GM18520 (cell line): ENCODE data around the gene ANKMY2.
"Not testable (repeated sequence)": the region's sequence is repeated elsewhere in the genome, so short reads cannot be mapped to it uniquely, and the experiment has no call there.

Experiments used
- ATAC-seq: cut with Tn5 transposase; IDR thresholded peaks from one replicate; pipeline ENCODE4 v1.9.1; 2021; ENCODE audit not compliant: unreplicated experiment

The ANKMY2 gene

GRCh38 chr7:16627236-16627635 lies 18.3 kb downstream of the ANKMY2 start:
- ATAC-seq, result no peak

- no peak for ATAC-seq
These were observed 19.2 kb downstream of the ANKMY2 start for GRCh38 chr7:16626388-16626787.

- peak; percentile 92 for ATAC-seq
These were observed 25.6 kb downstream of the ANKMY2 start for GRCh38 chr7:16619979-16620408.

GRCh38 chr7:16616542-16616941 lies 29.0 kb downstream of the ANKMY2 start:
- no peak for ATAC-seq

DNA sequence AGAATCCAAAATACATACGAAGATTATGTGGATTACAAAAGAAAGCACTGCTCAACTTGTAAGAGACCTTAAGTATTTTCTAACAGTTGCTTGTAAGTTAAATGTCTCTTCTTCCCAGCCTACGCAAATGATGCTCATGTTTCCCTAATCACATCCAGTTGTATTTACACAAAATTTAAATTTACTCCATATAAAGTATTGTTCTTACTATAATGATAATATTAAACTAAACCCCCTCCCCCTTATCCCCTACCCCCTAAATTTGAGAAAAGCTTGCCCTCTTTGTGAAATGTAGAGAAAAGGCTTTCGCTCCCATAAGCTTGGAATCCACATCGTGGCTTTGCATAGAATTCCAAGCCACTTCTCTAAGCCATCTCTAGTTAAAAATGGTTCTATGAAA lies 29.4 kb downstream of the ANKMY2 start:
- ATAC-seq, result no peak

DNA sequence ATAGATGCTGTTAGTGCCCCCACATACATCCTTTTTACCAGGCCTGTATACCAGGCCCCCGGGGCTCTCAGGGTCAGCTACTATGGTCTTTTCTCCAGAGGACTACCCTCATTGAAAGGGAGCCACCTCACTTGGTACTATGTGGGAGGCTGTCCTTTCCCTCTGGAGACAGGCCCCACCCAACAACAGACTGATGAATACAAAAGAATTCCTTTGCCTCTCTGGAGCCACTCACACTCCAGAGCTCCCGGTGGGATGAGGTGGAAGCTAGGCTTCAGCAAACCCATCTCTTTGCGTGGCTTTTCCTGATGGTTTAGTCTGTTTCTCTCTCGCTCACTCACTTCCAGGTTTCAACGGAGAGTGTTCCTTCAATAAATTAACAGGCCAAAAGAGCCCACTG lies 30.3 kb downstream of the ANKMY2 start:
- ATAC-seq, result no peak

- no peak for ATAC-seq
These were observed 33.8 kb downstream of the ANKMY2 start for GRCh38 chr7:16611711-16612110.

GRCh38 chr7:16609842-16610450 lies 35.6 kb downstream of the ANKMY2 start:
- ATAC-seq, result peak; percentile 69

GRCh38 chr7:16606704-16607103 lies 38.9 kb downstream of the ANKMY2 start:
- no peak for ATAC-seq

GRCh38 chr7:16604054-16604453 lies 41.5 kb downstream of the ANKMY2 start:
- ATAC-seq, result no peak

DNA sequence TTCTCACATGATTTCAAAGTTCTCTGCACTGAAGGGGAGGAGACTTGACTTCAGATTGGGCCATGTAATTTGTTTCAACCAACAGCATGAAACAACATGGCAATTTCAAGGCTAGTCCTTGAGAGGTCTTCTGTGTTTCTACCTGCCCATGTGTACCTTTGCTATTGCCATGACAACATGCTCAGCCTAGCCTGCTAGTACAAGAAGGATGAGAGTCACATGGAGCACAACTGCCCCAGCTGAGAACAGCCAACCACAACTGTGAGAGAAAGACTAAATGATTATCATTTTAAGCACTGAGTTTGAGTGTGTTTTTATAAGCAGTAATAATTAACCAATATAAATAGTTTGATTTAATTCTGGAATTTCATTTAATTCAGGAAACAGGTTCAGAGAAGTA lies 41.9 kb downstream of the ANKMY2 start:
- no peak for ATAC-seq

DNA sequence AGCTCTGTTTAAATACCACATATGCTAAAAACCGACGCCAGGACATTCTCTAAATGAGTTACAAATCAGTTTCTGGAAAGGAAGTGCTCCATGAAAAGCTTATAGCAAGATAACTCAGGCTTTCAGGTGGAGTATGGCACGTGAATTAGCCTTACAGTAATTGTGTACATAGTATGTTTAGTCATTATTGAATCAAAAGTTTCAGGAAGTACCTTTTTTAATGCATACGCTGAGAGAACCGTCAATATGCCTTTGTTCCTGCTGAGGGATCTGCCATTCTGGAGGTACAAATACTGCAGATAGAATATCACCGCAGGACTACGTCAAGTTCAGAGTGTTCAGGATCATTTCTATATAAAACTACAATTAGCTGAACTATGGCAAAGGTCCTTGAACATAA lies 45.7 kb downstream of the ANKMY2 start:
- ATAC-seq, result no peak

GRCh38 chr7:16598015-16598414 lies 47.5 kb downstream of the ANKMY2 start:
- no peak for ATAC-seq

GRCh38 chr7:16595596-16595995 lies 50.0 kb downstream of the ANKMY2 start:
- ATAC-seq, result not testable (repeated sequence)

DNA sequence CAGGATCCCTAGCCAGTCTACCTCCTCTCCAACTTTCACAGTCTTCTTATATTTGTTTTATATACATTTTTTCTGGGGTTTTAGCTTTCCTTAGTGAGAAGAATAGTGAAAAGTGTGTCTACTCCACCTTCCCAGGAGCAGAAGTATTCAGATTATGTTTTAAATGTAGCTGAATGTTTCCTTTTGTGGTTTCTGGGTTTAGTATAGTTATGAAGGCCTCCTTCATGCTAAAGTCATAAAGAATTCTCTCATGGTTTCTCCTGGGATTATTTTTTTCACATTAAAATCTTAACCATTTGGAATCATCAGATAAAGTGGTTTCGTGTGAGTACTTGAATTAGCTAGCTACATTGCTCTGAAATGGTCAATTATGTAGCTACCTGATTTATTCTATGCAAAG lies 50.9 kb downstream of the ANKMY2 start:
- ATAC-seq, result no peak

GRCh38 chr7:16594061-16594460 lies 51.5 kb downstream of the ANKMY2 start:
- no peak for ATAC-seq

GRCh38 chr7:16592395-16592794 lies 53.2 kb downstream of the ANKMY2 start:
- no peak for ATAC-seq

- ATAC-seq, result no peak
These were observed 55.1 kb downstream of the ANKMY2 start for GRCh38 chr7:16590424-16590823.

- ATAC-seq, result no peak
These were observed 55.7 kb downstream of the ANKMY2 start for GRCh38 chr7:16589881-16590280.

GRCh38 chr7:16587790-16588189 lies 57.8 kb downstream of the ANKMY2 start:
- no peak for ATAC-seq

DNA sequence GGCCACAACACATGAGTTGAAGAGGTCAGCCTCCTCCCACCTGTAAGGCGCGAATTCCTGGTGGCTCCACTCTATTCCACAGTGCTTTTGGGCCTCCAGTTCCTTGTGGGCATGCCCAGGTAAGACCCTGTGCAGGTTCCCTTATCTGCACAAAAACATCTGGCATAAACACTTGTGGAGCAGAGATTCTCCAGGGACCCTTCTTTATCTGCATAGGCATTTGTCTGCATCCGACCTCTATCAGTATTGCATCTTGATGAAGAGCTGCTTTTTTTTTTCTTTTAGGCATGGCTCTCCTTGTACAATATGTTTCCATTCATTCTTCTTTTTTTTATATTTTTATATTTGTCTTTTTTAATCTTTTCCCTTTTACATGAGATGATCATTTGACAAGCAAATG lies 58.4 kb downstream of the ANKMY2 start:
- no peak for ATAC-seq

DNA sequence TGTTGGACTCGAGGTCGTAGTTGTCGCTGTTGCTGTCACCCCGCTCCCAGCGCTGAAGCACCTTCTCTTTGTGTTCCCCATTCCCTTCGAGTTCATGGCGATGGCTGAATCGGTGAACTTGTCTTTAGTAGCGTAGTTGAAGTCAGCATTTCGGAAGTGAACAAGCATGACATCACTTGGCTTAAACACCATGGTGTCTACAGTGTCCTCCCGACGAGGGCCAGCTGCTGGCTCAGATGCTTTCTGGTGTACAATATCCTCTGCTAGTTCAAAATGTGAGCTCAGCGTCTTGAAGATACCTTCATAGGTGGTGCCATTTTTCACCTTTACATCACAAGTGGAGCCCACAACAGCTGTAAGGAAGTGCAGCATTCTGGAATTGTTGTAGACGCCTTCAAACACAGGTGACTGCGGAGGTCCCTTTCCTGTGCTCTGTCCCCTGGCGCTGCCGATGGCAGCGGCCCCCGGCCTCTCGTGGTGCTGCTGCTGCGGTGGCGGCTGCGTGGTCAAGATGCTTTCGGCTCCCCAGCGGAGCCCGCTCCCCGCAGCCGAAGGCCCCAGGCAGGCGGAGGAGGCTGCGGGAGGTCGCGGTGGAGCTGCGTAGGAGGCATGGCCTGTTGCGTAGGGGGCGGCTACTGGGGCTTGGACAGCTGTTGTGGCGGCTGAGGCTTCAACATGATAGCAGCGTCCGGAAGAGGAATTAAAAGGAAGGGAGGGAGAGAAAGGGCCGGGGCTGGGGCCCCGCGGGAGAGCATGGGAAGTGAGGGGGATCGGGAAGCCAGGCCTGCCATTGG lies 59.3 kb downstream of the ANKMY2 start:
- ATAC-seq, result no peak

DNA sequence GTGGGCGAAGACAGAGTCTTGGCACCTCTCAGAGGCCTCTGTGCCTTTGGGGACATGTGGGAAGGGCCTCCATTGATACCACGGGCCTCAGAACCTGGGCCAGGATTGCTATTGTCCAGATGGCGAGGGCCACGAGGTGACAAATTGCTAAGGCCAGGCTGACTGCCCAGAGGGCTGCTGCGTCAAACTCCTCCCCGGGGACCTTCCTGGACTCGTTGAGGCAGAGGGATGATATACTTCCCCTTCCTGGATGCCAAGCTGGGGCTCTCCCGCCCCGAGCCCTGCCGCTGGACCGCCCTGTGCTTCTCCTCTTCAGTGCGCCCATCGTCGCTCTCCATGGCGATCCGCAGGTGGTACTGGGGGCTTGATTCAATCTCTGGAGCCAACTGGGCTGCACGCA lies 60.0 kb downstream of the ANKMY2 start:
- ATAC-seq, result no peak
